ENCODE measurements around the gene CARD18. TPM values are rescaled to one million over a fixed set of nuclear protein-coding genes. Genes with fewer than 3 reads are reported as not detected.

The CARD18 gene, protein sequence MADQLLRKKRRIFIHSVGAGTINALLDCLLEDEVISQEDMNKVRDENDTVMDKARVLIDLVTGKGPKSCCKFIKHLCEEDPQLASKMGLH
- total RNA-seq: not detected in 2 replicates

DNA sequence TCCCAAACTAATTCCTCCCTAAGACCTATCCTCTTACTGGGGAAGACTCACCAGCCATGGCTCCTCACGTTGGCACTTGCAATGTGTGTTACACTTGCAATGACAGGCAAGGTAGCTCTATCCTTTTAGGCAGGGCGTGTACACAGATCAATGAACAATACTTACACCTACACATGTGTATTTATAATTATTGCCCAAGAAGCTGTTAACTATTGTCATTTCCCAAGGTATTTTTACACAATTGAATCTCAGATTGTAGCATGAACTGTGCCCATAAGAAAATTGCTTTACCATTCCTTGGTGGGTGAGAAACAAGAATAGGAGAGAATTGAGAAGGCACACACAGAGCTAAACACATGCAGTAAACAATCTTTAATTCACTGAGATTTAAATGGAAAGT lies at the start of gene CARD18:
Gene CARD18 (minus strand): TSS at position 101 of the 400 bp plus-strand sequence. CDS start 43 bp downstream, at position 58.

Other genes with a start within 250 kb of the CARD18 start
- gene CASP12, start 241.3 kb downstream of the CARD18 start, total RNA-seq: not detected in 2 replicates
- gene CASP4, start 171.2 kb downstream of the CARD18 start, total RNA-seq: 123 and 138 TPM in 2 replicates
- gene CASP5, start 116.6 kb downstream of the CARD18 start, total RNA-seq: not detected in 2 replicates
- 8.4 and 12.3 TPM in 2 replicates for gene CASP1, start 104.6 kb downstream of the CARD18 start, total RNA-seq
- gene CARD16, start 94.4 kb downstream of the CARD18 start, total RNA-seq: 29.1 and 44.1 TPM in 2 replicates

All from cardiac atrium fibroblast (primary cell).